Lower lobe of right lung (tissue), 2 donors: ENCODE measurements around the gene TJP2. TPM values are rescaled to one million over a fixed set of nuclear protein-coding genes. Genes with fewer than 3 reads are reported as not detected.

ENCODE experiments used
- ATAC-seq, 2 donors: fragments of 200-7000 bp; cut with Tn5 transposase; one replicate each; pipeline ENCODE4 v1.9.1; 2020 to 2022; ENCODE audit warnings: mild to moderate bottlenecking in 2 of 2, moderate library complexity in 2 of 2
- DNase-seq: peaks from one replicate; pipeline ENCODE4 v3.0.0-alpha.2; 2020
- H3K27ac ChIP-seq: fragments of 200-600 bp; one replicate; pipeline ENCODE4 v1.8.0; 2022
- H3K27me3 ChIP-seq: fragments of 200-600 bp; one replicate; pipeline ENCODE4 v1.8.0; 2022; ENCODE audit warnings: low read depth
- H3K36me3 ChIP-seq: fragments of 200-600 bp; one replicate; pipeline ENCODE4 v1.8.0; 2022; ENCODE audit warnings: mild to moderate bottlenecking
- H3K4me1 ChIP-seq: fragments of 200-600 bp; one replicate; pipeline ENCODE4 v1.8.0; 2022
- H3K4me3 ChIP-seq: fragments of 200-600 bp; one replicate; pipeline ENCODE4 v1.8.0; 2022; ENCODE audit warnings: mild to moderate bottlenecking
- H3K9me3 ChIP-seq: fragments of 200-600 bp; one replicate; pipeline ENCODE4 v1.8.0; 2022
- CTCF ChIP-seq: fragments of 200-600 bp; IDR thresholded peaks from one replicate; pipeline ENCODE4 v1.8.0; 2022; ENCODE audit warnings: antibody characterized with exemption, mild to moderate bottlenecking
- intact Hi-C: fragments of 100-400 bp; cut with DNase I; formaldehyde crosslinking; loops from one replicate; pipeline ENCODE4 v1.11.0; 2022
- total RNA-seq: library from RNA; stranded (reverse); fragmentation: NEBNext Ultra II Directional; extraction: Animal tissue kit (Norgen Biotek cat#: 25700); gene quantifications from one replicate; pipeline ENCODE4 v1.2.1, GENCODE V29; 2021
- donor health status: DM: no; HTN: yes; CAD: no; lungs with severe emphysema.

The TJP2 gene
- total RNA-seq, 1 donor from 2014 or later = 124 TPM

GRCh38 chr9:69246629-69247028, 72.6 kb downstream of the TJP2 start:
- no peaks in the 10 kb centered on the region for H3K27me3 ChIP-seq
- no peak overlapping the region for H3K4me3 ChIP-seq
- H3K9me3 ChIP-seq = no peaks in the 10 kb centered on the region
- TF ChIP-seq CTCF = no peak
- ATAC-seq (no peak), DNase-seq (no peak)
- peaks cover 74% of the 10 kb centered on the region for H3K36me3 ChIP-seq
- H3K4me1 ChIP-seq = no peaks in the 10 kb centered on the region
- intact Hi-C loops = no loop called here
- H3K27ac ChIP-seq = no peak overlapping the region

- H3K36me3 ChIP-seq = peaks cover 75% of the 10 kb centered on the region
- H3K9me3 ChIP-seq = no peaks in the 10 kb centered on the region
These were observed 73.9 kb downstream of the TJP2 start for GRCh38 chr9:69248005-69248404.

GRCh38 chr9:69249337-69249736, 75.3 kb downstream of the TJP2 start:
- intact Hi-C loops = no loop called here
- H3K4me3 ChIP-seq = no peak overlapping the region
- peaks cover 86% of the 10 kb centered on the region for H3K36me3 ChIP-seq
- ATAC-seq (no peak), DNase-seq (no peak)
- H3K27ac ChIP-seq = no peak overlapping the region
- no peaks in the 10 kb centered on the region for H3K27me3 ChIP-seq
- no peaks in the 10 kb centered on the region for H3K9me3 ChIP-seq
- no peaks in the 10 kb centered on the region for H3K4me1 ChIP-seq
- TF ChIP-seq CTCF = no peak

More at GRCh38 chr9:69248005-69248404, 73.9 kb downstream of the TJP2 start:
- no peak overlapping the region for H3K4me3 ChIP-seq
- no peak for TF ChIP-seq CTCF
- no peak for ATAC-seq
- no peak for DNase-seq
- no peak overlapping the region for H3K27ac ChIP-seq
- H3K27me3 ChIP-seq = no peaks in the 10 kb centered on the region
- intact Hi-C loops = no loop called here
- H3K4me1 ChIP-seq = no peaks in the 10 kb centered on the region

- Histone ChIP-seq H3K36me3 (peaks cover 87% of the 10 kb centered on the region), H3K4me1 (no peaks in the 10 kb centered on the region), H3K4me3 (no peak overlapping the region), H3K27ac (no peak overlapping the region), H3K9me3 (no peaks in the 10 kb centered on the region), H3K27me3 (no peaks in the 10 kb centered on the region)
- no peak for DNase-seq
- intact Hi-C loops = no loop called here
- no peak for ATAC-seq
- TF ChIP-seq CTCF = no peak
These were observed 76.6 kb downstream of the TJP2 start for GRCh38 chr9:69250681-69251080.

- DNase-seq = no peak
- TF ChIP-seq CTCF = no peak
- Histone ChIP-seq H3K4me3 (no peak overlapping the region), H3K27me3 (no peaks in the 10 kb centered on the region), H3K36me3 (peaks cover 81% of the 10 kb centered on the region), H3K9me3 (no peaks in the 10 kb centered on the region), H3K4me1 (no peaks in the 10 kb centered on the region), H3K27ac (peak overlapping the region; percentile 20)
- ATAC-seq = no peak
- intact Hi-C loops = no loop called here
These were observed 78.4 kb downstream of the TJP2 start for GRCh38 chr9:69252436-69252835.

GRCh38 chr9:69253057-69253456, 79.0 kb downstream of the TJP2 start:
- ATAC-seq (peak in 1 of 2 donors; percentile 24), DNase-seq (no peak)
- Histone ChIP-seq H3K4me3 (no peak overlapping the region), H3K36me3 (peaks cover 80% of the 10 kb centered on the region), H3K27me3 (no peaks in the 10 kb centered on the region), H3K27ac (peak overlapping the region; percentile 20), H3K9me3 (no peaks in the 10 kb centered on the region), H3K4me1 (no peaks in the 10 kb centered on the region)
- TF ChIP-seq CTCF = no peak
- intact Hi-C loops = no loop called here
